ENCODE data around the gene PLCD1. TPM values are rescaled to one million over a fixed set of nuclear protein-coding genes. Genes with fewer than 3 reads are reported as not detected.

Gene PLCD1
- total RNA-seq, 2 donors from 2014 or later: 80.2 to 114 TPM

- peak in 1 of 2 donors; percentile 23 for DNase-seq
- no peak for ATAC-seq
- intact Hi-C loops (cut with DNase I, micrococcal nuclease): no loop called here
Observed at GRCh38 chr3:38020342-38020726, 9.1 kb downstream of the PLCD1 start.

GRCh38 chr3:38019658-38020341 is 9.6 kb downstream of the PLCD1 start:
- DNase-seq: peak in 1 of 2 donors; percentile 50

GRCh38 chr3:38018296-38019266 is 10.9 kb downstream of the PLCD1 start:
- ATAC-seq: no peak
- intact Hi-C loops (cut with DNase I, micrococcal nuclease): no loop called here
- DNase-seq: peak in 1 of 2 donors; percentile 24

More at GRCh38 chr3:38019658-38020341, 9.6 kb downstream of the PLCD1 start:
- no peak for ATAC-seq
- intact Hi-C loops (cut with DNase I, micrococcal nuclease): no loop called here

GRCh38 chr3:38017445-38018295 is 11.8 kb downstream of the PLCD1 start:
- DNase-seq (peak in 1 of 2 donors; percentile 24), ATAC-seq (no peak)

DNA sequence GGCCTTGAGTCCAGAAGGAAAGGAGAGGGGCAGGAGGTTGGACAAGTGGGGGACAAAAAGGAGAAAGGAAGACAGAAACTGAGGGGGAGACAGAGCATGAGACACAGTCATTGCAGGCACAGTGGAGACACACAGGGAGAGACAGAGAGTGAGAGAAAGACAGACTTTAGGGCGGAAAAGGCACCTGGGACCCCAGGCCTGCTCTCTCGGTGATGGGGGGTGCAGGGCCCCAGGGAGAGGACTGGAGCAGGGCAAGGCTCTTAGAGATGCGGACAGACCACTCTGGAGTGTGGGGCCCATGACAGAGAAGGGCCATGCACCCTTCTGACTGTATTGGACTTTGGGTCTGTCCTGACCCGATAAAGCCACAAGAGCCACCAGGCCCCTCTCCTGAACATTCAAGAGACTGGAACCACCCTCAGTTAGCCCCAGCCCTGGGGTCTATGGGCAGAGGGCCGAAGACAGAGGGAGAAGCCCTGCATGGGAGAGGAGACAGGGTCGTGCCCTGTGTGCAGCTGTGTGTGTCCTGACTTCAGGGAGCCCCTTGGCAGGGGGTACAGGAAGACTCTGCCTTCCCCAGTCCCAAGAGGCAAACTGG is 12.5 kb downstream of the PLCD1 start:
- intact Hi-C loops (cut with DNase I, micrococcal nuclease): no loop called here
- ATAC-seq (no peak), DNase-seq (peak in 1 of 2 donors; percentile 22)

More at GRCh38 chr3:38017445-38018295, 11.8 kb downstream of the PLCD1 start:
- intact Hi-C loops (cut with DNase I, micrococcal nuclease): no loop called here

DNA sequence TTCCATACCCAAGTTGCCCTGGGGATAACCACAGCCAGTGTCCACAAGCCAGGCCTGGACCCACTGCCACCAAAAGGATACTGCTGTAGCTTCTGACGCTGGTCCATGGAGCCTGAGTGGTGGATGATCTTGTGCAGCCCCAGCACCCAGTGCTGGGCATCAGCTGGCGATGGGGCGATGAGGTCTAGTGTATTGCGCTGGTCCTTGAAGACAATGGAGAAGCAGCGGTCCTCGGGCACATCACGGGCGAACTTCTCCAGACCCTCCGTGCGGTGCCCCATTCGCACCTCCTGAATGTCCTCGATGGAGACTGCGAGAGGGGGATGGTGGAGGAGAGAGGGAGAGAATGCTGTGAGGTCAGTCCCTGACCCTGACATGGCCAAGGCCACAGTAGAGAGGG is 13.0 kb downstream of the PLCD1 start:
- ATAC-seq (no peak), DNase-seq (no peak)
- intact Hi-C loops (cut with DNase I, micrococcal nuclease): no loop called here

GRCh38 chr3:38015984-38016383 is 13.5 kb downstream of the PLCD1 start:
- ATAC-seq (peak; percentile 3), DNase-seq (no peak)
- intact Hi-C loops (cut with DNase I, micrococcal nuclease): no loop called here

GRCh38 chr3:38015485-38015884 is 14.0 kb downstream of the PLCD1 start:
- intact Hi-C loops (cut with DNase I, micrococcal nuclease): no loop called here
- peak; percentile 79 for ATAC-seq
- no peak for DNase-seq

DNA sequence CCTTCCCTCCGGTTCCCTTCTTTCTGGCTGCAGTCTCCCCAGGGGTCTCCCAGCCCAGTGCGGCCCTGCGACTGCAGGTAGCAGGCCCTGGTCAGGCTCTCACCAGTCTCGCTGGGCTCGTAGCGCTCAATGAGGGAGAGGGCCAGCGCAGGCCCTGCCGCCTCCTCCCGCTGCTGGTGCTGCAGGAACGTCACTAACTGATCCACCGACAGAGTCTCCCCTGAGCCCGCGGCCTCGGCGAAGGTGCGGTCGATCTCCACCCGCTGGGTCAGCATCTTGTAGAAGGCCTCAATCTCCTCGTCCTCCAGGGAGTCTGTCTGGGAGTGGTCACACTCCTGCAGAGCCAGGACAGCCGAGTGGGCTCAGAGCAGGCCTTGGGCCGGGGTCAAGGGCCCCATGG is 18.3 kb downstream of the PLCD1 start:
- DNase-seq (no peak), ATAC-seq (no peak)
- intact Hi-C loops (cut with DNase I, micrococcal nuclease): no loop called here

- ATAC-seq: no peak
- no peak for DNase-seq
- intact Hi-C loops (cut with DNase I, micrococcal nuclease): no loop called here
Observed at GRCh38 chr3:38009807-38010591, 19.4 kb downstream of the PLCD1 start.

- intact Hi-C loops (cut with DNase I, micrococcal nuclease): no loop called here
- ATAC-seq: no peak
- no peak for DNase-seq
Observed at GRCh38 chr3:38008971-38009580, 20.4 kb downstream of the PLCD1 start.

DNA sequence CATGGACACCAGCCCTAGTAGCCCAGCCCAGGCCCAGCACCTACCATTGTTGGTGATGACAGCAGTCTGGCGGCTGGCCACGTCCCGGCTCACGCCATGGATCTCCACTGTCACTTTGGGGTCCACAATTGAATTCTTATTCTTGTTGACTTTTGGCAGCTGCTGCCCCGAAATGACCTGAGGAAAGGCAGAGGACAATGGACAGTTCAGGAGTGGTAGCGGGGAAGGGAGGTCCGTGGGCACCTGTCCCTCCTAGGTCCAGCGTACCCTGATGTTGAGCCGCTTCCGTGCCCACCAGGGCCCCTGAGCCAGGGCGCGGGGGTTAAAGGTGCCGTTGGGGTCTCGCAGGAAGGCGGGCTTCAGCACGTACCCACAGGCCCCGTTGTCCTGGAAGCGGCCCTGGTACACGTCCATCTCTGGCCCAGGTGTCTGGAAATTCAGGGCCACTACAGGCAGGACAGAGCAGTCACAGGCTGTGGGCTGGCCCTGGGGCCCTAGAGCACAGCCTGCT is 21.2 kb downstream of the PLCD1 start:
- intact Hi-C loops (cut with DNase I, micrococcal nuclease): no loop called here
- ATAC-seq (no peak), DNase-seq (no peak)

GRCh38 chr3:38007754-38008090 is 21.7 kb downstream of the PLCD1 start:
- no peak for DNase-seq

GRCh38 chr3:38006445-38006995 is 22.9 kb downstream of the PLCD1 start:
- DNase-seq: no peak
- ATAC-seq: no peak

More at GRCh38 chr3:38007754-38008090, 21.7 kb downstream of the PLCD1 start:
- no peak for ATAC-seq
- intact Hi-C loops (cut with DNase I, micrococcal nuclease): no loop called here

GRCh38 chr3:38006031-38006430 is 23.4 kb downstream of the PLCD1 start:
- ATAC-seq (no peak), DNase-seq (no peak)
- intact Hi-C loops (cut with DNase I, micrococcal nuclease): no loop called here

More at GRCh38 chr3:38006445-38006995, 22.9 kb downstream of the PLCD1 start:
- intact Hi-C loops (cut with DNase I, micrococcal nuclease): no loop called here

GRCh38 chr3:38005076-38006020 is 24.1 kb downstream of the PLCD1 start:
- intact Hi-C loops (cut with DNase I, micrococcal nuclease): no loop called here
- DNase-seq (peak; percentile 76 to 78), ATAC-seq (peak; percentile 16)

Measured in left colon (tissue), 2 donors.